Activated B cell treated with CpG ODN at 0.5 μM for 24 hours (primary cell): Measurements from ENCODE around the gene SRPRB. TPM values are rescaled to one million over a fixed set of nuclear protein-coding genes. Genes with fewer than 3 reads are reported as not detected.

Experiments used
- ATAC-seq: fragments of 200-7000 bp; cut with Tn5 transposase; one replicate; pipeline ENCODE4 v1.10.0; 2021; ENCODE audit warnings: low read depth, mild to moderate bottlenecking, moderate library complexity
- CTCF ChIA-PET: fragments of 350-600 bp; sonication (Branson Sonifier 250); formaldehyde crosslinking; loops from one replicate; lab custom pipeline; 2021; ENCODE audit warnings: antibody characterized with exemption; lab: Charles Lee
- POLR2A ChIA-PET: fragments of 350-600 bp; sonication (Branson Sonifier 250); formaldehyde crosslinking; loops from one replicate; lab custom pipeline; 2021; ENCODE audit warnings: antibody characterized with exemption; lab: Charles Lee
- DNase-seq: peaks from one replicate; pipeline ENCODE4 v3.0.0; 2022
- H3K27ac Mint-ChIP-seq: one replicate; pipeline ENCODE4 v1.8.0; 2020; ENCODE audit warnings: mixed read lengths
- H3K27me3 Mint-ChIP-seq: one replicate; pipeline ENCODE4 v1.8.0; 2021; ENCODE audit warnings: mixed read lengths
- H3K36me3 Mint-ChIP-seq: one replicate; pipeline ENCODE4 v1.8.0; 2021; ENCODE audit warnings: low read depth, mixed read lengths
- H3K4me1 Mint-ChIP-seq: one replicate; pipeline ENCODE4 v1.8.0; 2021; ENCODE audit warnings: mixed read lengths
- H3K4me3 Mint-ChIP-seq: one replicate; pipeline ENCODE4 v1.8.0; 2020; ENCODE audit warnings: mild to moderate bottlenecking, mixed read lengths
- H3K9me3 Mint-ChIP-seq: one replicate; pipeline ENCODE4 v1.8.0; 2020; ENCODE audit warnings: mixed read lengths
- CTCF ChIP-seq: fragments of 200-600 bp; IDR thresholded peaks from one replicate; pipeline ENCODE4 v1.8.0; 2022; ENCODE audit warnings: antibody characterized with exemption, mild to moderate bottlenecking
- intact Hi-C: fragments of 100-400 bp; cut with micrococcal nuclease; formaldehyde crosslinking; loops from one replicate; pipeline ENCODE4 v1.15.1; 2024
- total RNA-seq: library from RNA; stranded (reverse); gene quantifications from 2 replicates; pipeline ENCODE4 v1.2.3, GENCODE V29; 2022

SRPRB gene
- total RNA-seq, 1 donor from 2014 or later: 36.5 TPM

- ChIA-PET CTCF (no interaction called here), POLR2A (no interaction called here)
- ATAC-seq (no peak), DNase-seq (no peak)
- Mint-ChIP-seq H3K36me3 (peaks cover 20% of the 10 kb centered on the region), H3K9me3 (no peaks in the 10 kb centered on the region), H3K4me1 (no peaks in the 10 kb centered on the region), H3K4me3 (no peak overlapping the region), H3K27me3 (no peaks in the 10 kb centered on the region), H3K27ac (no peak overlapping the region)
- TF ChIP-seq CTCF: no peak
- intact Hi-C loops: no loop called here
These were observed 23.7 kb downstream of the SRPRB start for GRCh38 chr3:133829310-133829707.

GRCh38 chr3:133830071-133830470, 24.5 kb downstream of the SRPRB start:
- H3K4me1 Mint-ChIP-seq: no peaks in the 10 kb centered on the region
- POLR2A ChIA-PET: no interaction called here
- DNase-seq (no peak), ATAC-seq (no peak)
- H3K9me3 Mint-ChIP-seq: no peaks in the 10 kb centered on the region
- H3K4me3 Mint-ChIP-seq: no peak overlapping the region
- no peak for TF ChIP-seq CTCF
- intact Hi-C loops: no loop called here
- peaks cover 13% of the 10 kb centered on the region for H3K36me3 Mint-ChIP-seq
- H3K27ac Mint-ChIP-seq: no peak overlapping the region
- CTCF ChIA-PET: no interaction called here
- H3K27me3 Mint-ChIP-seq: no peaks in the 10 kb centered on the region

GRCh38 chr3:133831966-133832801, 26.6 kb downstream of the SRPRB start:
- intact Hi-C loops: no loop called here
- Mint-ChIP-seq H3K27ac (no peak overlapping the region), H3K36me3 (no peaks in the 10 kb centered on the region), H3K27me3 (no peaks in the 10 kb centered on the region), H3K4me1 (no peaks in the 10 kb centered on the region), H3K9me3 (no peaks in the 10 kb centered on the region), H3K4me3 (no peak overlapping the region)
- no peak for ATAC-seq
- ChIA-PET CTCF (interaction anchor here (0.6 to 1.3 kb wide), 2 partner anchors 9 to 14 kb away, joined by 3 read pairs; no protein-coding TSS in a partner anchor), POLR2A (no interaction called here)
- DNase-seq: no peak
- TF ChIP-seq CTCF: no peak

GRCh38 chr3:133832802-133833144, 27.2 kb downstream of the SRPRB start:
- Mint-ChIP-seq H3K27ac (no peak overlapping the region), H3K36me3 (no peaks in the 10 kb centered on the region), H3K27me3 (no peaks in the 10 kb centered on the region), H3K4me1 (no peaks in the 10 kb centered on the region), H3K9me3 (no peaks in the 10 kb centered on the region), H3K4me3 (no peak overlapping the region)
- ChIA-PET CTCF (interaction anchor here (1.3 kb wide), 1 partner anchor 8 kb away, joined by 3 read pairs; no protein-coding TSS in a partner anchor), POLR2A (no interaction called here)
- intact Hi-C loops: no loop called here
- no peak for TF ChIP-seq CTCF
- no peak for DNase-seq
- no peak for ATAC-seq

GRCh38 chr3:133833267-133833666, 27.7 kb downstream of the SRPRB start:
- no peak for TF ChIP-seq CTCF
- no peaks in the 10 kb centered on the region for H3K4me1 Mint-ChIP-seq
- no peaks in the 10 kb centered on the region for H3K27me3 Mint-ChIP-seq
- H3K9me3 Mint-ChIP-seq: no peaks in the 10 kb centered on the region
- ChIA-PET POLR2A (no interaction called here), CTCF (interaction anchor here (1.3 kb wide), 1 partner anchor 8 kb away, joined by 3 read pairs; no protein-coding TSS in a partner anchor)
- intact Hi-C loops: no loop called here
- no peak overlapping the region for H3K4me3 Mint-ChIP-seq
- H3K36me3 Mint-ChIP-seq: no peaks in the 10 kb centered on the region
- no peak for DNase-seq
- no peak overlapping the region for H3K27ac Mint-ChIP-seq
- ATAC-seq: no peak
